Stimulated activated CD8-positive, alpha-beta memory T cell treated with anti-CD3 and anti-CD28 coated beads, Interleukin-4, amount 100 ng/mL, for 4 hours (primary cell): Measurements from ENCODE around the gene GGTLC3.
"Not testable (repeated sequence)": the region's sequence is repeated elsewhere in the genome, so short reads cannot be mapped to it uniquely, and the experiment has no call there.

Experiments used
- DNase-seq, 2 donors: peaks; one replicate each; pipeline ENCODE4 v3.0.0-alpha.2; 2020; ENCODE audit warnings: low read depth in 2 of 2, low spot score in 1 of 2

The GGTLC3 gene

DNA sequence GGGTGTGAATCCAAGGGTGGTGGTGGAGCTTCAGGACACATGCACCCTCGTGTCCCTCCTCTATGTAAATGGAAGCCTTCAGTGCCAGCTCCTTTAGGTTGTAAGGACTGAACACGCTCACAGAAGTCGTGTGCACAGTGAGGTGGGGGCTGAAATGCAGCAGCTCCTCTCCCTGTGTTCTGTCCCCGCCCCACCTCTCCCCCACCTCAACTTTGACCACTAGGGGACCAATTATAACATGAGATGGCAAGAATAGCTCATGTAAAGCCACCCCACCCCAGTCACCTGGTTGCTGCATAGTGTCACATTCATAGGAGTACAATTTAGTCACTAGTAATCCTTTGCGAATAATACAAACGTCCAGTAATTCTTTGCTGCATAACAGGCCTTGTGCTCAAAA lies 4.8 kb upstream of the GGTLC3 start:
- not testable (repeated sequence) for DNase-seq

DNA sequence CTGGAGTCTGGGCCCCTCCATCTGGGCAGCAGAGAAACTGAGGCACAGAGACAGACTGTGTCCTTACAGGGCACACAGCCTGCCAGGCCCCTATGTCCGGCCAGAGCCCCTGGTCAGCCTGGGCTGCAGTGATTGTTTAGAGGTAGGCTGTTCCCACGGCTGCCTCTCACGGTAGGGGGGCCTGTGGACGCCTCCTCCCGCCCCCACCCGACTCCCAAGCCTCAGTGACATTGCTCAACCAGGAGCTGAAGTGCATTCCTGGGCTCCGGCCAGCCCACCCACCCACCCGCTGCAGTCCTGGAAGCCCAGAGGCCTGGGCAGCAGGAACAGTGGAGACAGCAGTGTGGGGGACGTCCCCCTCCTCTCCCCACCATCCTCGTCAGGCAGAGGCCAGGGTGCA lies 4.5 kb downstream of the GGTLC3 start:
- DNase-seq = not testable (repeated sequence)

DNA sequence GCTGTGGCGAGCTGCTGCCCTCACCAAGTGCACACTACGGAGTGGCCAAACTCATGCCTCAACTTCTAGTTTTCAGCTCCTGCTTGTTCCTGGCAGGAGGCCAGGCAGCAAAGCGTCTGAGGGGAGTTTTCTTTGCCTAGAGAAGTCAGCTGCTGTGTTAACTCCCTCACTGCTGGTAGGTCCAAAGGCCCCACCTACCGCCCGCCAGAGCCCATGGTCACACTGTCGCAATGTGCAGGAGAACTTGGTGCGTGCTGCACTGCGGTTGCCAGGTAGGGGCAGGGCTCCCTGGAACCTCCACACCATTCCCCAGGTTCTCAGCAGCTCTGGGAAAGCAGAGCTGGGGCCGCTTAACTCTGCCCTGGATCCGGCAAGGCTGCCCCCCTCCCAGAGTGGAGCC lies 5.6 kb downstream of the GGTLC3 start:
- DNase-seq = not testable (repeated sequence)

DNA sequence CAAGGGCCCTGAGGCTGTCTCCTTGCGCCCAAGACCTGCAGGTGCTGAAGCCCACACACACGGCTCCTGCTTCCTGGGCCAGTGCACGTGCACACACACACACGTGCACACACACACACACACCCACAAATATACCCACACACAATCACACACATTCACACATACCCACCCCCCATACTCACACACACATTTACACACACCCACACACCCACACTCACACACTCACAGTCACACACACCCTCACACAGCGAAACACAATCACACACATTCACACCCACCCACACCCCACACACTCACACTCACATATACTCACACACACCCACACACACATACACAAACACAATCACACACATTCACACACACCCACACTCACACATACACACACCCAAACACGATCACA lies 6.6 kb downstream of the GGTLC3 start:
- DNase-seq = not testable (repeated sequence)

DNA sequence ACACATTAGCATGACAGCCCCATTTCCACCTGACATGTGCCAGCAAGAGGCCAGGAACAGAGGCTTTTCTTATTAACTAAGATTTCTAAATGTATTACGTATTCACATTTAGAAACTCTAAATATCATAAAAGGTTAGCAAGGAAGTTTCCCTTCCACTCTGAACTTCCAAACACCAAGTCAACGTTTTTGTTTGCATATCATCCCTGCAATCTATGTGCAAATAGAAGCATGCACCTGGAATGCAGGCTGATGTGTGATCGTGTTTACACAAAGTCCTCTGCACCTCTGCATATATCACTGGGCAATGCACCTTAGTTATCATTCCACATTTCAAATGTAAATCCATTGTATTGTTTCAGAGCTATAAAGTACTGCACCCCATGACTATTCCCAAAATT lies 21.7 kb downstream of the GGTLC3 start:
- not testable (repeated sequence) for DNase-seq
